Stimulated activated CD4-positive, alpha-beta T cell treated with anti-CD3 and anti-CD28 coated beads, Interleukin-1b, Interleukin-23, amount 100 ng/mL, for 48 hours (primary cell): ENCODE measurements around the gene MAMSTR.

Experiments
- DNase-seq: peaks from one replicate; pipeline ENCODE4 v3.0.0-alpha.2; 2020

The MAMSTR gene

GRCh38 chr19:48745208-48745995 lies 25.9 kb upstream of the MAMSTR start:
- peak; percentile 60 for DNase-seq

GRCh38 chr19:48742096-48742495 lies 22.6 kb upstream of the MAMSTR start:
- no peak for DNase-seq

- peak; percentile 48 for DNase-seq
Measured at GRCh38 chr19:48741129-48741999, 21.8 kb upstream of the MAMSTR start.

GRCh38 chr19:48740164-48740972 lies 20.8 kb upstream of the MAMSTR start, which contains the start of gene RASIP1:
RASIP1 (minus strand) TSS chr19:48740610; CDS start chr19:48740282, 328 bp downstream.
- no peak for DNase-seq

- DNase-seq = no peak
Measured at GRCh38 chr19:48739404-48740163, 20.1 kb upstream of the MAMSTR start.

- peak; percentile 92 for DNase-seq
Measured at GRCh38 chr19:48738557-48739403, 19.3 kb upstream of the MAMSTR start.

GRCh38 chr19:48737360-48737998 lies 18.0 kb upstream of the MAMSTR start:
- DNase-seq = no peak

GRCh38 chr19:48735031-48735615 lies 15.6 kb upstream of the MAMSTR start:
- DNase-seq = no peak

- no peak for DNase-seq
Measured at GRCh38 chr19:48734625-48735024, 15.1 kb upstream of the MAMSTR start.

- no peak for DNase-seq
Measured at GRCh38 chr19:48731452-48731851, 11.9 kb upstream of the MAMSTR start.

- no peak for DNase-seq
Measured at GRCh38 chr19:48728911-48729664, 9.6 kb upstream of the MAMSTR start.

- no peak for DNase-seq
Measured at GRCh38 chr19:48726556-48726955, 7.0 kb upstream of the MAMSTR start.

GRCh38 chr19:48724796-48725753 lies 5.5 kb upstream of the MAMSTR start:
- DNase-seq = no peak

- DNase-seq = no peak
Measured at GRCh38 chr19:48722196-48722708, 2.7 kb upstream of the MAMSTR start.

GRCh38 chr19:48720613-48721296 lies 1.2 kb upstream of the MAMSTR start:
- peak; percentile 95 for DNase-seq

- no peak for DNase-seq
Measured at GRCh38 chr19:48720251-48720612, 707 bp upstream of the MAMSTR start.

GRCh38 chr19:48718711-48719231 lies 754 bp downstream of the MAMSTR start:
- no peak for DNase-seq
